B cell (primary cell): ENCODE results near the gene CDK19. TPM values are rescaled to one million over a fixed set of nuclear protein-coding genes. Genes with fewer than 3 reads are reported as not detected.
"Not testable (repeated sequence)": the region's sequence is repeated elsewhere in the genome, so short reads cannot be mapped to it uniquely, and the experiment has no call there.

Experiments
- ATAC-seq: fragments of 200-7000 bp; cut with Tn5 transposase; one replicate; pipeline ENCODE4 v1.10.0; 2021; ENCODE audit warnings: low read depth, mild to moderate bottlenecking, moderate number of reproducible peaks, moderate library complexity
- CTCF ChIA-PET: fragments of 350-600 bp; sonication (Branson Sonifier 250); formaldehyde crosslinking; loops from one replicate; lab custom pipeline; 2021; ENCODE audit warnings: antibody characterized with exemption, inconsistent platforms; lab: Charles Lee
- POLR2A ChIA-PET: fragments of 350-600 bp; sonication (Branson Sonifier 250); formaldehyde crosslinking; loops from one replicate; lab custom pipeline; 2021; ENCODE audit warnings: antibody characterized with exemption; lab: Charles Lee
- DNase-seq: peaks from one replicate; pipeline ENCODE4 v3.0.0; 2013
- H2AFZ ChIP-seq: 2 replicates; pipeline ENCODE4 v1.6.1; 2012; ENCODE audit warnings: mild to moderate bottlenecking, low read depth, low read length; ENCODE audit not compliant: insufficient read depth, poor library complexity, severe bottlenecking
- H3K27ac ChIP-seq, 2 donors: 1 replicate in 1 of 2; 2 replicates in 1 of 2; pipeline ENCODE4 v1.5.1; 2012 to 2013; ENCODE audit warnings: low read length in 2 of 2, mild to moderate bottlenecking in 2 of 2, moderate library complexity in 1 of 2
- H3K27me3 ChIP-seq, 4 experiments: fragments of 200-600 bp in 1 of 4; sonication (generic) in 1 of 4; replicated peaks in 1 of 4; 1 replicate in 2 of 4; 2 replicates in 2 of 4; pipeline versions ENCODE4 v1.6.1 to v1.7.0; 2013 to 2016; ENCODE audit warnings: low read length in 3 of 4, mild to moderate bottlenecking in 2 of 4, mixed read lengths in 1 of 4, moderate library complexity in 1 of 4; ENCODE audit not compliant: insufficient read depth in 4 of 4, control insufficient read depth in 3 of 4; ENCODE audit errors: control extremely low read depth in 1 of 4
- H3K36me3 ChIP-seq, 2 experiments: replicated peaks in 1 of 2; 1 replicate in 1 of 2; 2 replicates in 1 of 2; pipeline versions ENCODE4 v1.6.1 to v1.7.1; 2013; ENCODE audit warnings: low read length in 1 of 2; ENCODE audit not compliant: insufficient read depth in 2 of 2, control insufficient read depth in 1 of 2; ENCODE audit errors: control extremely low read depth in 1 of 2, extremely low read depth in 1 of 2
- H3K4me1 ChIP-seq, 2 donors: fragments of 200-600 bp in 1 of 2; sonication (generic) in 1 of 2; 1 replicate in 1 of 2; 2 replicates in 1 of 2; pipeline versions ENCODE4 v1.5.1 to v1.6.1; 2013 to 2017; ENCODE audit warnings: low read length in 2 of 2; ENCODE audit not compliant: control insufficient read depth in 2 of 2, insufficient read depth in 2 of 2
- H3K4me2 ChIP-seq: replicated peaks from 2 replicates; pipeline ENCODE3; 2012; ENCODE audit warnings: mild to moderate bottlenecking, low read depth, low read length; ENCODE audit not compliant: poor library complexity, severe bottlenecking
- H3K4me3 ChIP-seq, 5 experiments: fragments of 200-600 bp in 1 of 5; sonication (generic) in 1 of 5; 1 replicate in 3 of 5; 2 replicates in 2 of 5; pipeline versions ENCODE4 v1.5.1 to v1.7.0; 2011 to 2016; ENCODE audit warnings: low read length in 4 of 5, mild to moderate bottlenecking in 4 of 5, low read depth in 2 of 5, control low read depth in 1 of 5, moderate library complexity in 1 of 5; ENCODE audit not compliant: insufficient read depth in 1 of 5; ENCODE audit errors: control extremely low read depth in 1 of 5, extremely low read depth in 1 of 5
- H3K79me2 ChIP-seq: fragments of 200-600 bp; sonication (generic); one replicate; pipeline ENCODE4 v1.6.0; 2016; ENCODE audit warnings: low read length; ENCODE audit not compliant: control insufficient read depth, insufficient read depth
- H3K9ac ChIP-seq: fragments of 200-600 bp; sonication (generic); 2 replicates; pipeline ENCODE4 v1.6.1; 2017; ENCODE audit warnings: mild to moderate bottlenecking, low read length, moderate library complexity
- H3K9me3 ChIP-seq, 3 donors: one replicate each; pipeline versions ENCODE4 v1.6.1 to v1.7.1; 2013; ENCODE audit warnings: low read length in 2 of 3; ENCODE audit not compliant: control insufficient read depth in 2 of 3, insufficient read depth in 1 of 3; ENCODE audit errors: control extremely low read depth in 1 of 3
- H4K20me1 ChIP-seq: 2 replicates; pipeline ENCODE4 v1.6.0; 2012; ENCODE audit warnings: mild to moderate bottlenecking, low read length; ENCODE audit not compliant: insufficient read depth, control insufficient read depth, poor library complexity, severe bottlenecking
- H3K27ac Mint-ChIP-seq: one replicate; pipeline ENCODE4 v1.8.0; 2021; ENCODE audit warnings: mixed read lengths
- H3K27me3 Mint-ChIP-seq: one replicate; pipeline ENCODE4 v1.8.0; 2021; ENCODE audit warnings: mixed read lengths
- H3K4me1 Mint-ChIP-seq: one replicate; pipeline ENCODE4 v1.8.0; 2021; ENCODE audit warnings: mixed read lengths
- H3K4me3 Mint-ChIP-seq: one replicate; pipeline ENCODE4 v1.8.0; 2021; ENCODE audit warnings: mixed read lengths
- H3K9me3 Mint-ChIP-seq: one replicate; pipeline ENCODE4 v1.8.0; 2022; ENCODE audit warnings: mixed read lengths; ENCODE audit not compliant: insufficient read depth
- EZH2 ChIP-seq: IDR thresholded peaks from 2 replicates; pipeline ENCODE4 v1.6.1; 2012; ENCODE audit warnings: borderline replicate concordance, low read depth, mild to moderate bottlenecking, moderate library complexity, low read length; ENCODE audit not compliant: insufficient read depth, poor library complexity, severe bottlenecking
- WGBS: methylation state at CpG from one replicate; pipeline ENCODE4 v1.1.5; 2013; ENCODE audit warnings: missing lambda C conversion rate; ENCODE audit not compliant: insufficient coverage; 5-methylcytosine and 5-hydroxymethylcytosine counted together
- intact Hi-C: fragments of 100-400 bp; cut with micrococcal nuclease; formaldehyde crosslinking; loops from one replicate; pipeline ENCODE4 v1.10.0; 2022
- polyA plus RNA-seq: library from polyadenylated mRNA; depleted of rRNA; stranded (reverse); fragments of >200 nt; gene quantifications from 2 replicates; pipeline ENCODE4 v1.2.3, GENCODE V29; 2012
- total RNA-seq, 2 donors: library from RNA; stranded (reverse); fragments of 120-200 nt in 1 of 2; gene quantifications; 1 replicate in 1 of 2; 2 replicates in 1 of 2; pipeline versions ENCODE4 v1.2.3 to v1.2.4, GENCODE V29; 2013 to 2022
- TF ChIP-seq, protein P1 (sequence below): fragments of 200-600 bp; IDR thresholded peaks from one replicate; pipeline ENCODE4 v1.8.0; 2022; ENCODE audit warnings: antibody characterized with exemption, mild to moderate bottlenecking

CDK19 gene
- total and polyA plus RNA-seq, 2 donors (not counting 1 experiment from before 2014, with no cell fraction given) = 8.7 to 44.8 TPM

- ChIA-PET POLR2A (no interaction called here), CTCF (no interaction called here)
- H3K27ac Mint-ChIP-seq = no peak overlapping the region
Measured at GRCh38 chr6:110841266-110841665, 26.0 kb upstream of the CDK19 start.

GRCh38 chr6:110835751-110836150 is 20.5 kb upstream of the CDK19 start:
- not testable (repeated sequence) for ATAC-seq, H3K4me3 Mint-ChIP-seq, H3K27ac Mint-ChIP-seq

More at GRCh38 chr6:110841266-110841665, 26.0 kb upstream of the CDK19 start:
- no peak for TF ChIP-seq EZH2
- TF ChIP-seq, protein P1, sequence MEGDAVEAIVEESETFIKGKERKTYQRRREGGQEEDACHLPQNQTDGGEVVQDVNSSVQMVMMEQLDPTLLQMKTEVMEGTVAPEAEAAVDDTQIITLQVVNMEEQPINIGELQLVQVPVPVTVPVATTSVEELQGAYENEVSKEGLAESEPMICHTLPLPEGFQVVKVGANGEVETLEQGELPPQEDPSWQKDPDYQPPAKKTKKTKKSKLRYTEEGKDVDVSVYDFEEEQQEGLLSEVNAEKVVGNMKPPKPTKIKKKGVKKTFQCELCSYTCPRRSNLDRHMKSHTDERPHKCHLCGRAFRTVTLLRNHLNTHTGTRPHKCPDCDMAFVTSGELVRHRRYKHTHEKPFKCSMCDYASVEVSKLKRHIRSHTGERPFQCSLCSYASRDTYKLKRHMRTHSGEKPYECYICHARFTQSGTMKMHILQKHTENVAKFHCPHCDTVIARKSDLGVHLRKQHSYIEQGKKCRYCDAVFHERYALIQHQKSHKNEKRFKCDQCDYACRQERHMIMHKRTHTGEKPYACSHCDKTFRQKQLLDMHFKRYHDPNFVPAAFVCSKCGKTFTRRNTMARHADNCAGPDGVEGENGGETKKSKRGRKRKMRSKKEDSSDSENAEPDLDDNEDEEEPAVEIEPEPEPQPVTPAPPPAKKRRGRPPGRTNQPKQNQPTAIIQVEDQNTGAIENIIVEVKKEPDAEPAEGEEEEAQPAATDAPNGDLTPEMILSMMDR = no peak
- H3K9ac ChIP-seq = no peak overlapping the region
- H3K27ac ChIP-seq = no peak overlapping the region
- H4K20me1 ChIP-seq = no peaks in the 10 kb centered on the region
- H3K9me3 Mint-ChIP-seq = no peaks in the 10 kb centered on the region
- no peaks in the 10 kb centered on the region for H3K79me2 ChIP-seq
- no CpG with 5 or more reads among the region's 6 CpGs for WGBS
- intact Hi-C loops = no loop called here
- no peaks in the 10 kb centered on the region for H3K36me3 ChIP-seq
- no peaks in the 10 kb centered on the region for H3K9me3 ChIP-seq
- ATAC-seq (no peak), DNase-seq (no peak)
- no peak overlapping the region for H3K4me3 ChIP-seq
- H3K27me3 ChIP-seq = no peaks in the 10 kb centered on the region
- no peak overlapping the region for H3K4me3 Mint-ChIP-seq
- no peak overlapping the region for H2AFZ ChIP-seq
- no peaks in the 10 kb centered on the region for H3K4me1 Mint-ChIP-seq
- H3K4me2 ChIP-seq = no peak overlapping the region
- no peaks in the 10 kb centered on the region for H3K4me1 ChIP-seq
- no peaks in the 10 kb centered on the region for H3K27me3 Mint-ChIP-seq

More at GRCh38 chr6:110835751-110836150, 20.5 kb upstream of the CDK19 start:
- H3K4me3 ChIP-seq, H3K36me3 ChIP-seq, H3K4me1 Mint-ChIP-seq, H3K27ac ChIP-seq, H3K4me1 ChIP-seq, intact Hi-C loops, H3K9me3 ChIP-seq, H3K27me3 ChIP-seq, POLR2A ChIA-PET, H3K27me3 Mint-ChIP-seq, CTCF ChIA-PET, H2AFZ ChIP-seq, H3K79me2 ChIP-seq, H3K9ac ChIP-seq, DNase-seq, H4K20me1 ChIP-seq, H3K9me3 Mint-ChIP-seq, H3K4me2 ChIP-seq: not testable (repeated sequence)
- no CpG with 5 or more reads among the region's 5 CpGs for WGBS
